SK-N-SH treated with all-trans-retinoic acid at 6 μM for 48 hours (cell line): ENCODE data around the gene SMPD4.
"Not testable (repeated sequence)": the region's sequence is repeated elsewhere in the genome, so short reads cannot be mapped to it uniquely, and the experiment has no call there.

ENCODE experiments used
- ZNF70 ChIP-seq: fragments of 450-650 bp; formaldehyde crosslinking; IDR thresholded peaks from 2 replicates; pipeline ENCODE4 v1.5.0; 2020; ENCODE audit warnings: mild to moderate bottlenecking, moderate library complexity
- ZNF8 ChIP-seq: fragments of 450-650 bp; formaldehyde crosslinking; IDR thresholded peaks from 2 replicates; pipeline ENCODE4 v1.5.0; 2020; ENCODE audit warnings: mild to moderate bottlenecking, moderate library complexity
- TF ChIP-seq, protein P1 (sequence below): fragments of 250-450 bp; sonication (Bioruptor Pico); IDR thresholded peaks from 2 replicates; pipeline ENCODE4 v1.5.1; 2021; ENCODE audit warnings: mild to moderate bottlenecking, moderate library complexity
- TF ChIP-seq, protein P2 (sequence below): fragments of 250-450 bp; sonication (Bioruptor Pico); IDR thresholded peaks from 2 replicates; pipeline ENCODE4 v1.8.0; 2020; ENCODE audit warnings: mild to moderate bottlenecking, moderate library complexity, borderline replicate concordance

DNA sequence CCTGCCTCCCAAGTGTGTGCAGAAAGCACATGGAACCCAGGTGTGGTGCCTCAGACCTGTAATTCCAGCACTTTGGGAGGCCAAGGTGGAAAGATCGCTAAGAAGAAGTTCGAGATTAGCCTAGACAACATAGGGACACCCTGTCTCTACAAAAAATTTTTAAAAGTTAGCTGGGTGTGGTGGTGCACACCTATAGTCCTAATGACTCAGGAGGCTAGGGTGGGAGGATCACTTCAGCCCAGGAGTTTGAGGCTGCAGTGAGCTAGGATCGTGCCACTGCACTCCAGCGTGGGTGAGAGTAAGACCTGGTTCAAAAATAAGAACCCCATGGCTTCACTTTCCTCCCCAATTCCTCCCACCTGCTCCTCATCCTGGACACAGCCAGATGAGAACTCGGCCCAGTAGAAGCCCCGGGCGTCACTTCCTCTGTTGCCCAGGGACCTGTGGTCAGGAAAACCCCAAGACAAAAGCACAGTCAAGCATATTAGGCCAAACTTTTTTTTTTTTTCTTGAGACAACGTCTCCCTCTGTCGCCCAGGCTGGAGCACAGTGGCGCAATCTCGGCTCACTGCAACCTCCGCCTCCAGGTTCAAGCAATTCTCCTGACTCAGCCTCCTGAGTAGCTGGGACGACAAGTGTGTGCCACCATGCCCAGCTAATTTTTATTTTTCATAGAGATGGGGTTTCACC, 23.4 kb downstream of the SMPD4 start:
- TF ChIP-seq, protein P1, sequence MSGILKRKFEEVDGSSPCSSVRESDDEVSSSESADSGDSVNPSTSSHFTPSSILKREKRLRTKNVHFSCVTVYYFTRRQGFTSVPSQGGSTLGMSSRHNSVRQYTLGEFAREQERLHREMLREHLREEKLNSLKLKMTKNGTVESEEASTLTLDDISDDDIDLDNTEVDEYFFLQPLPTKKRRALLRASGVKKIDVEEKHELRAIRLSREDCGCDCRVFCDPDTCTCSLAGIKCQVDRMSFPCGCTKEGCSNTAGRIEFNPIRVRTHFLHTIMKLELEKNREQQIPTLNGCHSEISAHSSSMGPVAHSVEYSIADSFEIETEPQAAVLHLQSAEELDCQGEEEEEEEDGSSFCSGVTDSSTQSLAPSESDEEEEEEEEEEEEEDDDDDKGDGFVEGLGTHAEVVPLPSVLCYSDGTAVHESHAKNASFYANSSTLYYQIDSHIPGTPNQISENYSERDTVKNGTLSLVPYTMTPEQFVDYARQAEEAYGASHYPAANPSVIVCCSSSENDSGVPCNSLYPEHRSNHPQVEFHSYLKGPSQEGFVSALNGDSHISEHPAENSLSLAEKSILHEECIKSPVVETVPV = not testable (repeated sequence)
- not testable (repeated sequence) for TF ChIP-seq ZNF70 (CRISPR knock-in tag); ZNF8
- TF ChIP-seq, protein P2, sequence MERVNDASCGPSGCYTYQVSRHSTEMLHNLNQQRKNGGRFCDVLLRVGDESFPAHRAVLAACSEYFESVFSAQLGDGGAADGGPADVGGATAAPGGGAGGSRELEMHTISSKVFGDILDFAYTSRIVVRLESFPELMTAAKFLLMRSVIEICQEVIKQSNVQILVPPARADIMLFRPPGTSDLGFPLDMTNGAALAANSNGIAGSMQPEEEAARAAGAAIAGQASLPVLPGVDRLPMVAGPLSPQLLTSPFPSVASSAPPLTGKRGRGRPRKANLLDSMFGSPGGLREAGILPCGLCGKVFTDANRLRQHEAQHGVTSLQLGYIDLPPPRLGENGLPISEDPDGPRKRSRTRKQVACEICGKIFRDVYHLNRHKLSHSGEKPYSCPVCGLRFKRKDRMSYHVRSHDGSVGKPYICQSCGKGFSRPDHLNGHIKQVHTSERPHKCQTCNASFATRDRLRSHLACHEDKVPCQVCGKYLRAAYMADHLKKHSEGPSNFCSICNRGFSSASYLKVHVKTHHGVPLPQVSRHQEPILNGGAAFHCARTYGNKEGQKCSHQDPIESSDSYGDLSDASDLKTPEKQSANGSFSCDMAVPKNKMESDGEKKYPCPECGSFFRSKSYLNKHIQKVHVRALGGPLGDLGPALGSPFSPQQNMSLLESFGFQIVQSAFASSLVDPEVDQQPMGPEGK (CRISPR knock-in tag) = not testable (repeated sequence)
